SU-DHL-6 (cell line): Measurements from ENCODE around the gene TP53RK.
A peak's percentile ranks its signal among the peaks of the same experiment; 100 is the strongest.

ENCODE experiments used
- H2AFZ ChIP-seq: fragments of 200-600 bp; sonication (generic); 2 replicates; pipeline ENCODE4 v1.6.1; 2014; ENCODE audit warnings: low read depth, mild to moderate bottlenecking, moderate library complexity, mixed read lengths, antibody characterized with exemption, low read length; ENCODE audit not compliant: severe bottlenecking
- H3F3A ChIP-seq: fragments of 200-600 bp; shearing (Covaris generic); 2 replicates; pipeline ENCODE4 v1.6.0; 2016; ENCODE audit warnings: antibody characterized with exemption, mild to moderate bottlenecking; ENCODE audit not compliant: insufficient read depth
- H3K27ac ChIP-seq: fragments of 200-600 bp; sonication (generic); 2 replicates; pipeline ENCODE4 v1.5.1; 2016; ENCODE audit warnings: low read depth, mild to moderate bottlenecking, low read length, moderate library complexity, mixed read lengths
- H3K27me3 ChIP-seq: fragments of 200-600 bp; sonication (generic), shearing (Covaris generic); 2 replicates; pipeline ENCODE4 v1.6.0; 2014; ENCODE audit warnings: mild to moderate bottlenecking, low read length
- H3K36me3 ChIP-seq: fragments of 200-600 bp; sonication (generic); 2 replicates; pipeline ENCODE4 v1.6.1; 2014; ENCODE audit warnings: mild to moderate bottlenecking, low read length, mixed read lengths
- H3K4me2 ChIP-seq: fragments of 300-600, 200-600 bp; shearing (Covaris generic), sonication (generic); 2 replicates; pipeline ENCODE4 v1.6.0; 2014; ENCODE audit warnings: low read length, low read depth, mild to moderate bottlenecking; ENCODE audit not compliant: poor library complexity, severe bottlenecking
- H3K4me3 ChIP-seq: fragments of 200-600 bp; sonication (generic); 2 replicates; pipeline ENCODE4 v1.5.1; 2014; ENCODE audit warnings: antibody characterized with exemption, low read length, mild to moderate bottlenecking, mixed read lengths; ENCODE audit not compliant: insufficient read depth, poor library complexity, severe bottlenecking
- H3K79me2 ChIP-seq: fragments of 200-600 bp; sonication (generic); 2 replicates; pipeline ENCODE4 v1.6.1; 2014; ENCODE audit warnings: mild to moderate bottlenecking, low read length, moderate library complexity; ENCODE audit not compliant: insufficient read depth
- H3K9ac ChIP-seq: fragments of 200-600 bp; sonication (generic); 2 replicates; pipeline ENCODE4 v1.7.0; 2014; ENCODE audit warnings: mild to moderate bottlenecking, low read length
- H3K9me2 ChIP-seq: fragments of 200-600 bp; sonication (generic); replicated peaks from 2 replicates; pipeline ENCODE4 v1.6.1; 2014; ENCODE audit warnings: low read length; ENCODE audit not compliant: insufficient read depth
- H3K9me3 ChIP-seq: fragments of 200-600 bp; sonication (generic); 2 replicates; pipeline ENCODE4 v1.6.1; 2014; ENCODE audit warnings: low read length, mixed read lengths; ENCODE audit not compliant: insufficient read depth
- H4K20me1 ChIP-seq: fragments of 200-600 bp; sonication (generic); 2 replicates; pipeline ENCODE4 v1.6.1; 2014; ENCODE audit warnings: low read depth, mild to moderate bottlenecking, antibody characterized with exemption, low read length, moderate library complexity, mixed read lengths
- CTCF ChIP-seq: fragments of 200-600 bp; sonication (generic); IDR thresholded peaks from one replicate; pipeline ENCODE4 v1.5.1; 2017; ENCODE audit warnings: antibody characterized with exemption, mild to moderate bottlenecking, low read length, moderate library complexity; ENCODE audit not compliant: insufficient read depth, poor library complexity, severe bottlenecking
- EZH2phosphoT487 ChIP-seq: fragments of 200-600 bp; sonication (generic), shearing (Covaris generic); conservative IDR thresholded peaks from 2 replicates; pipeline ENCODE4 v1.6.1; 2018; ENCODE audit warnings: mild to moderate bottlenecking, antibody characterized with exemption, low read length, moderate library complexity, mixed read lengths

TP53RK gene

DNA sequence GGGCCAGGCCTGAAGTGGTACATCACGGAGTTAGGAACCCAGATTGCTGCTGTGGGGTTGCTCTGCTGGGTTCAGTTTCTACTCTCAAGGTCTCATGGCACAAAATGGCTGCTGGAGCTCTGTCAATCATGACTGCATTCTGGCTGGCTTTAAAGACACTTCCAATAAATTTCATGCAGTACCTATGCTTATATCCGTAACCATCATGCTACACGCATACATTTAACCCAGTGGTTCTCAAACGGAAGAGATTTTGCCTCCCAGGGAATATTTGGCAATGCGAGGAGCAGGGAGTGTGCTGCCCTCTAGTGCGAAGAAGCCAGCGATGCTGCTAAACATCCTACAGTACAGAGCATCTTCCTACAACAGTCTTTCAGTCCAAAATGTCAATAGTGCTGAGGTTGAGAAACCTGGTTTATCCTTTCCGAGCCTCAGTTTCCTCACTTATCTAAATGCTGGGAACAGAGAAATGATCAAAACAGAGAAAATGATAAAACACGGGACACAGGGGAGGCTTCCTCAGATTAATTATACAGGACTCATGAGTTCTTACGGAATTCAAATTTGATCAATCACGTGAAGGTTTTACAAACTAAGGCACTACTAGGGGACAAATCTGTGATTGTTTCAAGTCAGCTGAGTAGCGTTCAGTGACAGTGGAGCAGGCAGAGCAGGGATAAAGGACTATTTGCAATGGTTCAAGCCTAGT is 10.6 kb upstream of the TP53RK start:
- Histone ChIP-seq H3K4me3 (no peak overlapping the region), H2AFZ (no peak overlapping the region)
- peak; percentile 45 for TF ChIP-seq CTCF
- TF ChIP-seq EZH2phosphoT487 = no peak

DNA sequence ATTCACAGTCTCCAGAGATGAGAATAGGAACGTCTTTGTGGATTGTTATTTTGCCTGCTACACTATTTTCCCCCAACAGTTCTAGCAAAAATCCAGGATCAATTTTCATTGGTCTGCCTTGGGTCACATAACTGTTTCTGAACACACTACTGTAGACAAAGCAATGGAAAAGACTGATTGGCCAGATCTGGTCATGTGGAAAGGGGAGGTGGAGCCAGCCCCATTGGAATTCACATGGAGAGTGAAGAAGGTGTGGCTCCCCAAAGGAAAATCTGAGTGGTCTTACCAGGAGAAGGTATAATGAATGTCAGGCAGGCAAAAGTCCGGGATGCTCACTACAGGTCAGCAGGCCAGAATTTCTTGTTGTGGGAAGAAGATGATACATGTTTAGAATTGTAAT is 9.5 kb upstream of the TP53RK start:
- Histone ChIP-seq H3K27ac (no peak overlapping the region), H3F3A (no peaks in the 10 kb centered on the region), H3K27me3 (no peaks in the 10 kb centered on the region), H4K20me1 (no peaks in the 10 kb centered on the region), H2AFZ (no peak overlapping the region), H3K79me2 (no peaks in the 10 kb centered on the region), H3K9me2 (no peaks in the 10 kb centered on the region), H3K4me3 (no peak overlapping the region), H3K9me3 (no peaks in the 10 kb centered on the region), H3K4me2 (no peak overlapping the region), H3K36me3 (no peaks in the 10 kb centered on the region), H3K9ac (no peak overlapping the region)
- TF ChIP-seq EZH2phosphoT487 (no peak), CTCF (no peak)

More for the DNA sequence above, 10.6 kb upstream of the TP53RK start:
- no peak overlapping the region for H3K9ac ChIP-seq
- H3K36me3 ChIP-seq = no peaks in the 10 kb centered on the region
- H4K20me1 ChIP-seq = no peaks in the 10 kb centered on the region
- H3K27ac ChIP-seq = no peak overlapping the region
- no peaks in the 10 kb centered on the region for H3K9me3 ChIP-seq
- no peaks in the 10 kb centered on the region for H3K27me3 ChIP-seq
- no peaks in the 10 kb centered on the region for H3K9me2 ChIP-seq
- H3F3A ChIP-seq = no peaks in the 10 kb centered on the region
- no peaks in the 10 kb centered on the region for H3K79me2 ChIP-seq
- H3K4me2 ChIP-seq = no peak overlapping the region

GRCh38 chr20:46696791-46697279 is 7.6 kb upstream of the TP53RK start:
- Histone ChIP-seq H3K27me3 (no peaks in the 10 kb centered on the region), H2AFZ (no peak overlapping the region), H3K4me2 (no peak overlapping the region), H3K4me3 (no peak overlapping the region), H3K36me3 (no peaks in the 10 kb centered on the region), H3K27ac (no peak overlapping the region), H3K9me2 (no peaks in the 10 kb centered on the region), H3K9me3 (no peaks in the 10 kb centered on the region), H3F3A (no peaks in the 10 kb centered on the region), H3K79me2 (no peaks in the 10 kb centered on the region), H3K9ac (no peak overlapping the region), H4K20me1 (no peaks in the 10 kb centered on the region)
- TF ChIP-seq CTCF (no peak), EZH2phosphoT487 (no peak)
